Activated naive CD8-positive, alpha-beta T cell treated with anti-CD3 and anti-CD28 coated beads, Interleukin-2, amount 50 U/mL, for 16 hours (primary cell): ENCODE data around the gene USP32.

ENCODE experiments used
- DNase-seq: peaks from one replicate; pipeline ENCODE4 v3.0.0-alpha.2; 2020; ENCODE audit warnings: low read depth, low spot score

Gene USP32

GRCh38 chr17:60155427-60155814, 236.5 kb downstream of the USP32 start:
- DNase-seq: no peak

GRCh38 chr17:60154616-60155426, 237.1 kb downstream of the USP32 start:
- no peak for DNase-seq

GRCh38 chr17:60153606-60154390, 238.1 kb downstream of the USP32 start:
- no peak for DNase-seq

- DNase-seq: no peak
Observed at GRCh38 chr17:60151355-60151754, 240.6 kb downstream of the USP32 start.

- DNase-seq: no peak
Observed at GRCh38 chr17:60149691-60150582, 242.0 kb downstream of the USP32 start, which contains the start of gene CA4. Gene CA4, plus strand, starts transcription at chr17:60149973. Its CDS starts 62 bp downstream, at chr17:60150035.

- DNase-seq: no peak
Observed at GRCh38 chr17:60148373-60148772, 243.6 kb downstream of the USP32 start.

GRCh38 chr17:60147553-60148223, 244.2 kb downstream of the USP32 start:
- no peak for DNase-seq

- no peak for DNase-seq
Observed at GRCh38 chr17:60146206-60146605, 245.7 kb downstream of the USP32 start.

- no peak for DNase-seq
Observed at GRCh38 chr17:60145006-60145935, 246.7 kb downstream of the USP32 start.

- peak; percentile 51 for DNase-seq
Observed at GRCh38 chr17:60142872-60143499, 248.9 kb downstream of the USP32 start.

- no peak for DNase-seq
Observed at GRCh38 chr17:60141111-60142018, 250.6 kb downstream of the USP32 start.

GRCh38 chr17:60139438-60140285, 252.3 kb downstream of the USP32 start:
- peak; percentile 23 for DNase-seq

- no peak for DNase-seq
Observed at GRCh38 chr17:60138769-60139437, 253.0 kb downstream of the USP32 start.

GRCh38 chr17:60137731-60138130, 254.2 kb downstream of the USP32 start:
- DNase-seq: no peak

GRCh38 chr17:60135951-60136666, 255.8 kb downstream of the USP32 start:
- no peak for DNase-seq
